NCI-H2196 treated with DMSO at 0.1 percent for 48 hours (cell line): ENCODE data around the gene GBX1.

Experiments used
- DNase-seq: peaks from one replicate; lab custom pipeline; 2025; ENCODE audit not compliant: unreplicated experiment; lab: John Stamatoyannopoulos, UW

GBX1 gene

GRCh38 chr7:151141311-151141854, 26.1 kb downstream of the GBX1 start:
- DNase-seq, result no peak

- DNase-seq, result no peak
These were observed 26.7 kb downstream of the GBX1 start for GRCh38 chr7:151140826-151141225.

- no peak for DNase-seq
These were observed 27.7 kb downstream of the GBX1 start for GRCh38 chr7:151139791-151140190.

GRCh38 chr7:151139071-151139790, 28.3 kb downstream of the GBX1 start:
- DNase-seq, result no peak

- no peak for DNase-seq
These were observed 29.2 kb downstream of the GBX1 start for GRCh38 chr7:151138153-151138851.

GRCh38 chr7:151137791-151138152, 29.7 kb downstream of the GBX1 start:
- DNase-seq, result no peak

- no peak for DNase-seq
These were observed 30.3 kb downstream of the GBX1 start for GRCh38 chr7:151137076-151137675.

GRCh38 chr7:151135866-151136843, 31.3 kb downstream of the GBX1 start:
- DNase-seq, result no peak

- DNase-seq, result no peak
These were observed 32.0 kb downstream of the GBX1 start for GRCh38 chr7:151135525-151135845.

GRCh38 chr7:151134743-151135524, 32.6 kb downstream of the GBX1 start:
- no peak for DNase-seq

GRCh38 chr7:151133986-151134742, 33.3 kb downstream of the GBX1 start:
- no peak for DNase-seq

- no peak for DNase-seq
These were observed 34.1 kb downstream of the GBX1 start for GRCh38 chr7:151133266-151133985.

GRCh38 chr7:151132461-151133205, 34.9 kb downstream of the GBX1 start:
- no peak for DNase-seq

- DNase-seq, result no peak
These were observed 35.8 kb downstream of the GBX1 start for GRCh38 chr7:151131592-151132293.

- no peak for DNase-seq
These were observed 36.3 kb downstream of the GBX1 start for GRCh38 chr7:151131224-151131591.

GRCh38 chr7:151130741-151131157, 36.7 kb downstream of the GBX1 start:
- DNase-seq, result no peak

GRCh38 chr7:151129960-151130591, 37.4 kb downstream of the GBX1 start:
- DNase-seq, result no peak
